Sigmoid colon (tissue), 4 donors: Measurements from ENCODE around the gene BUD13.

Experiments used
- EP300 ChIP-seq, 4 donors: sonication (generic); formaldehyde crosslinking; IDR thresholded peaks; one replicate each; pipeline ENCODE4 v1.6.1; 2017; ENCODE audit warnings: antibody characterized with exemption in 4 of 4
- POLR2A ChIP-seq, 2 donors: fragments of 450-650 bp; IDR thresholded peaks; one replicate each; pipeline ENCODE4 v1.6.1; 2016; ENCODE audit warnings: antibody characterized with exemption in 2 of 2, mild to moderate bottlenecking in 2 of 2, moderate library complexity in 2 of 2
- POLR2AphosphoS5 ChIP-seq, 4 donors: sonication (generic); formaldehyde crosslinking; IDR thresholded peaks; one replicate each; pipeline ENCODE4 v1.6.1; 2017; ENCODE audit warnings: antibody characterized with exemption in 4 of 4
- TF ChIP-seq, protein P1 (sequence below), 4 experiments: fragments of 450-650 bp in 3 of 4; fragments of 200-600 bp in 1 of 4; IDR thresholded peaks; one replicate each; pipeline ENCODE4 v1.5.1; 2016 to 2019; ENCODE audit warnings: antibody characterized with exemption in 4 of 4, mild to moderate bottlenecking in 3 of 4, moderate library complexity in 2 of 4

DNA sequence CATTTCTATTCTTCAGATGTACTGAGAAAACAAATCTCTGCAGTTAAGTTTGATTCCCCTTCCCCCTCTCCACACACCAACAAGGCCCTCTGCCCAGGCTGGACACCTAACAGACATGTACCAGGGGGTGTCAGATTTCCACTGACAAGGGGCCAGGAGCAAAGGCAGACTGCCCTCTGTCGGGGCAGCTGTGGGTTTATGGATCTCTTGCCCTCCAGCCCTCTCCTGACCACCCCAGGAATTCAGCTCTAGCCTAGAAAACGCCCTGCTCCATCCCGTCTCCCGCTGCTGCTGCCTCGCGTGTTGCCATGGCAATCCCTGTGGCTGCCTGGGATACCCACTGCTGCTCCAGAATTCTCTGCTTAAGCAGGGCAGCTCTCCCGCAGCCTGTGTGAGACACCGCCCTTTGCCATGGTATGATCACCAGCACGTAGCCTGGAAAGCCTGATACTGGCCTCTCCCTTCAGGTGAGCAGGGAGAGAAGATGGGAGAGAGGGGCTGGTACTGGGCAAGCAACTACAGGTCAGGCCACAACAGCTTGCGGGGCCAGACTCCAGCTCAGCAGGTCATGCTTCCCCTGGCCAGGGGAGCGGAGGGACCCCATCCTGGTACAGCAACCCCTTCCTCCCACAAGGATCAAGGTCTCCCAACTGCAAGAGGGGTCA, 41.6 kb downstream of the BUD13 start:
- TF ChIP-seq, protein P1, sequence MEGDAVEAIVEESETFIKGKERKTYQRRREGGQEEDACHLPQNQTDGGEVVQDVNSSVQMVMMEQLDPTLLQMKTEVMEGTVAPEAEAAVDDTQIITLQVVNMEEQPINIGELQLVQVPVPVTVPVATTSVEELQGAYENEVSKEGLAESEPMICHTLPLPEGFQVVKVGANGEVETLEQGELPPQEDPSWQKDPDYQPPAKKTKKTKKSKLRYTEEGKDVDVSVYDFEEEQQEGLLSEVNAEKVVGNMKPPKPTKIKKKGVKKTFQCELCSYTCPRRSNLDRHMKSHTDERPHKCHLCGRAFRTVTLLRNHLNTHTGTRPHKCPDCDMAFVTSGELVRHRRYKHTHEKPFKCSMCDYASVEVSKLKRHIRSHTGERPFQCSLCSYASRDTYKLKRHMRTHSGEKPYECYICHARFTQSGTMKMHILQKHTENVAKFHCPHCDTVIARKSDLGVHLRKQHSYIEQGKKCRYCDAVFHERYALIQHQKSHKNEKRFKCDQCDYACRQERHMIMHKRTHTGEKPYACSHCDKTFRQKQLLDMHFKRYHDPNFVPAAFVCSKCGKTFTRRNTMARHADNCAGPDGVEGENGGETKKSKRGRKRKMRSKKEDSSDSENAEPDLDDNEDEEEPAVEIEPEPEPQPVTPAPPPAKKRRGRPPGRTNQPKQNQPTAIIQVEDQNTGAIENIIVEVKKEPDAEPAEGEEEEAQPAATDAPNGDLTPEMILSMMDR (IDR thresholded peaks at IDR 0.05), result no peak
- no peak for TF ChIP-seq POLR2AphosphoS5 (IDR thresholded peaks at IDR 0.05)
- no peak for TF ChIP-seq POLR2A (IDR thresholded peaks at IDR 0.05)
- TF ChIP-seq EP300 (IDR thresholded peaks at IDR 0.05), result no peak
